HCT116 (cell line): Measurements from ENCODE around the gene ZBED5. TPM values are rescaled to one million over a fixed set of nuclear protein-coding genes. Genes with fewer than 3 reads are reported as not detected.

Experiments used
- ATAC-seq: fragments of 200-7000 bp; cut with Tn5 transposase; 2 replicates; pipeline ENCODE4 v1.9.1; 2020; ENCODE audit warnings: mild to moderate bottlenecking, moderate library complexity
- BruUV-seq: library from RNA; stranded (reverse); fragments of 400-500 nt; replicated peaks from 2 replicates; lab custom pipeline; 2021; lab: Mats Ljungman, UMichigan
- CTCF ChIA-PET: fragments of 300-600 bp; sonication (Branson Sonifier 250); formaldehyde crosslinking; loops from one replicate; lab custom pipeline; 2021; ENCODE audit warnings: antibody characterized with exemption; lab: Charles Lee
- POLR2A ChIA-PET: fragments of 300-600, 350-600 bp; sonication (Branson Sonifier 250); formaldehyde crosslinking; loops from one replicate; lab custom pipeline; 2021; ENCODE audit warnings: antibody characterized with exemption; lab: Charles Lee
- RAD21 ChIA-PET, 2 experiments: fragments of 300-600 bp; sonication (Branson Sonifier 250); formaldehyde crosslinking; loops; one replicate each; lab custom pipeline; 2023; ENCODE audit warnings: low total read pairs in 2 of 2; ENCODE audit not compliant: uncharacterized antibody in 2 of 2, unreplicated experiment in 2 of 2, low non-redundant PET in 1 of 2; lab: Charles Lee
- DNase-seq: peaks from one replicate; pipeline ENCODE4 v3.0.0-alpha.2; 2010; ENCODE audit warnings: low read depth, low spot score
- H2AFZ ChIP-seq: fragments of 200-600 bp; shearing (Covaris generic), sonication (generic); 2 replicates; pipeline ENCODE4 v1.6.1; 2017; ENCODE audit warnings: low read depth, mixed run types, mixed read lengths, antibody characterized with exemption, low read length; ENCODE audit not compliant: poor library complexity, severe bottlenecking
- H3K27ac ChIP-seq: 2 replicates; pipeline ENCODE4 v1.5.1; 2012; ENCODE audit warnings: low read depth, low read length
- H3K27me3 ChIP-seq: fragments of 200-600 bp; sonication (generic); 2 replicates; pipeline ENCODE4 v1.6.1; 2016; ENCODE audit warnings: mixed run types, low read length, mixed read lengths; ENCODE audit not compliant: insufficient read depth
- H3K36me3 ChIP-seq, 2 experiments: fragments of 200-500 bp in 1 of 2; fragments of 200-600 bp in 1 of 2; sonication (Bioruptor generic) in 1 of 2; sonication (generic) in 1 of 2; 2 replicates each; pipeline versions ENCODE4 v1.5.1 to v1.6.1; 2014 to 2016; ENCODE audit warnings: low read length in 2 of 2, inconsistent platforms in 1 of 2, mixed read lengths in 1 of 2, mixed run types in 1 of 2; ENCODE audit not compliant: insufficient read depth in 2 of 2, control insufficient read depth in 1 of 2
- H3K4me1 ChIP-seq, 2 experiments: fragments of 200-600 bp in 1 of 2; sonication (generic) in 1 of 2; 2 replicates each; pipeline versions ENCODE4 v1.5.1 to v1.6.1; 2012 to 2017; ENCODE audit warnings: low read length in 2 of 2, inconsistent platforms in 1 of 2, mild to moderate bottlenecking in 1 of 2, mixed read lengths in 1 of 2, mixed run types in 1 of 2, moderate library complexity in 1 of 2; ENCODE audit not compliant: insufficient read depth in 2 of 2, control insufficient read depth in 1 of 2
- H3K4me2 ChIP-seq: fragments of 200-600 bp; sonication (generic); 2 replicates; pipeline ENCODE4 v1.6.1; 2017; ENCODE audit warnings: mixed run types, low read length, mixed read lengths
- H3K4me3 ChIP-seq, 2 experiments: fragments of 200-600 bp in 1 of 2; sonication (generic) in 1 of 2; replicated peaks in 1 of 2; 2 replicates each; pipeline ENCODE4 v1.5.1; 2011 to 2016; ENCODE audit warnings: low read length in 2 of 2, control low read depth in 1 of 2, low read depth in 1 of 2, mild to moderate bottlenecking in 1 of 2, mixed read lengths in 1 of 2, mixed run types in 1 of 2
- H3K79me2 ChIP-seq: fragments of 200-600 bp; sonication (generic); 2 replicates; pipeline ENCODE4 v1.6.1; 2017; ENCODE audit warnings: mild to moderate bottlenecking, mixed run types, low read length, moderate library complexity, mixed read lengths; ENCODE audit not compliant: insufficient read depth
- H3K9ac ChIP-seq: fragments of 200-600 bp; sonication (generic); 2 replicates; pipeline ENCODE4 v1.6.1; 2016; ENCODE audit warnings: low read length, mixed read lengths
- H3K9me2 ChIP-seq: fragments of 200-600 bp; sonication (generic), shearing (Covaris generic); 2 replicates; pipeline ENCODE4 v1.6.1; 2017; ENCODE audit warnings: mixed run types, mild to moderate bottlenecking, moderate library complexity; ENCODE audit not compliant: insufficient read depth
- H3K9me3 ChIP-seq, 2 experiments: fragments of 200-500 bp in 1 of 2; fragments of 200-600 bp in 1 of 2; sonication (Bioruptor generic) in 1 of 2; sonication (generic) in 1 of 2; 2 replicates each; pipeline ENCODE4 v1.6.1; 2014 to 2017; ENCODE audit warnings: low read length in 2 of 2, mixed read lengths in 2 of 2, inconsistent platforms in 1 of 2, low read depth in 1 of 2, mild to moderate bottlenecking in 1 of 2, mixed run types in 1 of 2, moderate library complexity in 1 of 2; ENCODE audit not compliant: control insufficient read depth in 1 of 2, insufficient read depth in 1 of 2
- H4K20me1 ChIP-seq: fragments of 200-600 bp; sonication (generic), shearing (Covaris generic); 2 replicates; pipeline ENCODE4 v1.6.1; 2017; ENCODE audit warnings: mixed run types, mild to moderate bottlenecking, moderate library complexity; ENCODE audit not compliant: insufficient read depth
- CBX3 ChIP-seq: IDR thresholded peaks from 2 replicates; pipeline ENCODE4 v1.6.1; 2012; ENCODE audit warnings: low read depth
- CEBPB ChIP-seq: IDR thresholded peaks from 2 replicates; pipeline ENCODE4 v1.6.1; 2012; ENCODE audit warnings: low read depth
- EGR1 ChIP-seq: IDR thresholded peaks from 2 replicates; pipeline ENCODE4 v1.6.1; 2012; ENCODE audit warnings: low read depth
- ELF1 ChIP-seq: IDR thresholded peaks from 2 replicates; pipeline ENCODE4 v1.6.1; 2012; ENCODE audit warnings: low read depth, borderline replicate concordance
- EZH2phosphoT487 ChIP-seq: fragments of 200-600 bp; IDR thresholded peaks from 2 replicates; pipeline ENCODE4 v1.6.1; 2018; ENCODE audit warnings: antibody characterized with exemption, borderline replicate concordance
- POLR2A ChIP-seq: IDR thresholded peaks from 2 replicates; pipeline ENCODE4 v1.7.0; 2011; ENCODE audit warnings: borderline replicate concordance; ENCODE audit not compliant: insufficient read depth, insufficient read length; ENCODE audit errors: extremely low read depth
- POLR2AphosphoS5 ChIP-seq: IDR thresholded peaks from 2 replicates; pipeline ENCODE4 v1.6.1; 2011; ENCODE audit warnings: mild to moderate bottlenecking, low read depth, low read length, moderate library complexity
- RAD21 ChIP-seq: IDR thresholded peaks from 2 replicates; pipeline ENCODE4 v1.6.1; 2012; ENCODE audit warnings: low read depth, mild to moderate bottlenecking
- SIN3A ChIP-seq: IDR thresholded peaks from 2 replicates; pipeline ENCODE4 v1.6.1; 2012; ENCODE audit warnings: low read depth
- SP1 ChIP-seq: IDR thresholded peaks from 2 replicates; pipeline ENCODE4 v1.6.1; 2012; ENCODE audit warnings: low read depth
- SRF ChIP-seq: IDR thresholded peaks from 2 replicates; pipeline ENCODE4 v1.6.1; 2012; ENCODE audit warnings: low read depth
- YY1 ChIP-seq: IDR thresholded peaks from 2 replicates; pipeline ENCODE4 v1.6.1; 2011; ENCODE audit warnings: low read length, low read depth, moderate library complexity, mild to moderate bottlenecking; ENCODE audit not compliant: insufficient replicate concordance; ENCODE audit errors: extremely low read depth
- ZFX ChIP-seq: fragments of 450-650 bp; IDR thresholded peaks from 2 replicates; pipeline ENCODE4 v1.6.1; 2017
- ZNF274 ChIP-seq: fragments of 200-500 bp; sonication (Bioruptor generic); IDR thresholded peaks from 2 replicates; pipeline ENCODE4 v1.6.1; 2014; ENCODE audit warnings: mild to moderate bottlenecking, low read depth, low read length, inconsistent platforms
- intact Hi-C: fragments of 100-400 bp; cut with micrococcal nuclease; formaldehyde crosslinking; loops from 2 replicates; pipeline ENCODE4 v1.10.0; 2022
- total RNA-seq: library from RNA; stranded (reverse); gene quantifications from one replicate; pipeline ENCODE4 v1.2.1, GENCODE V29; 2021; ENCODE audit not compliant: unreplicated experiment
- TF ChIP-seq, protein P1 (sequence below): IDR thresholded peaks from 2 replicates; pipeline ENCODE4 v1.6.1; 2012
- TF ChIP-seq, protein P2 (sequence below): IDR thresholded peaks from 2 replicates; pipeline ENCODE4 v1.6.1; 2011; ENCODE audit warnings: mild to moderate bottlenecking, low read length, moderate library complexity; ENCODE audit not compliant: insufficient replicate concordance; ENCODE audit errors: extremely low read depth
- TF ChIP-seq, protein P3 (sequence below), 3 experiments: fragments of 200-600 bp in 1 of 3; sonication (generic) in 1 of 3; IDR thresholded peaks in 2 of 3; conservative IDR thresholded peaks in 1 of 3; 2 replicates each; pipeline ENCODE4 v1.5.1; 2012 to 2017; ENCODE audit warnings: low read depth in 2 of 3, low read length in 2 of 3, antibody characterized with exemption in 1 of 3, borderline replicate concordance in 1 of 3, control low read depth in 1 of 3, mild to moderate bottlenecking in 1 of 3, mixed read lengths in 1 of 3, mixed run types in 1 of 3, moderate library complexity in 1 of 3; ENCODE audit not compliant: insufficient read depth in 1 of 3

The ZBED5 gene
- total RNA-seq, 1 experiment from 2014 or later: 26.8 TPM

DNA sequence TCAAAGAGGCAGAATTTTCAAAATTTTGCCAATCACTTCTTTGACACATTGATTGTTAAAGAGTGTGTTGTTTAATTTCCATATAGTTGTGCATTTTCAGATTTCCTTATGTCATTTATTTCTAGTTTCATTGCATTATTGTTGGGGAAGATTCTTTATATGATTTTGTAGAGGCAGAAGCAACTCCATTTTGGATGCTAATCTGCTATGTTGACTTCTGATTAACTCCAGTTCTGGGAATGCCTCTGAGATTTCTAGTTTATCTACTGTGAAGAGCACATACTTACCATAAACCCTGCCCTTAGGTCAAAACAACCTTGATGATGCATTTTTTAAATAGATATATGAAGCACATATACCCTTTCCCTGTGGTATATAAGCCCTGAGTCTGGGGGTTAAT, 29.5 kb upstream of the ZBED5 start:
- H3K9me3 ChIP-seq: no peaks in the 10 kb centered on the region
- TF ChIP-seq EGR1: no peak
- no peak for TF ChIP-seq YY1
- no peak for TF ChIP-seq SP1
- TF ChIP-seq, protein P1, sequence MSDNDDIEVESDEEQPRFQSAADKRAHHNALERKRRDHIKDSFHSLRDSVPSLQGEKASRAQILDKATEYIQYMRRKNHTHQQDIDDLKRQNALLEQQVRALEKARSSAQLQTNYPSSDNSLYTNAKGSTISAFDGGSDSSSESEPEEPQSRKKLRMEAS: no peak
- no peak for TF ChIP-seq CEBPB
- TF ChIP-seq RAD21: no peak
- TF ChIP-seq, protein P2, sequence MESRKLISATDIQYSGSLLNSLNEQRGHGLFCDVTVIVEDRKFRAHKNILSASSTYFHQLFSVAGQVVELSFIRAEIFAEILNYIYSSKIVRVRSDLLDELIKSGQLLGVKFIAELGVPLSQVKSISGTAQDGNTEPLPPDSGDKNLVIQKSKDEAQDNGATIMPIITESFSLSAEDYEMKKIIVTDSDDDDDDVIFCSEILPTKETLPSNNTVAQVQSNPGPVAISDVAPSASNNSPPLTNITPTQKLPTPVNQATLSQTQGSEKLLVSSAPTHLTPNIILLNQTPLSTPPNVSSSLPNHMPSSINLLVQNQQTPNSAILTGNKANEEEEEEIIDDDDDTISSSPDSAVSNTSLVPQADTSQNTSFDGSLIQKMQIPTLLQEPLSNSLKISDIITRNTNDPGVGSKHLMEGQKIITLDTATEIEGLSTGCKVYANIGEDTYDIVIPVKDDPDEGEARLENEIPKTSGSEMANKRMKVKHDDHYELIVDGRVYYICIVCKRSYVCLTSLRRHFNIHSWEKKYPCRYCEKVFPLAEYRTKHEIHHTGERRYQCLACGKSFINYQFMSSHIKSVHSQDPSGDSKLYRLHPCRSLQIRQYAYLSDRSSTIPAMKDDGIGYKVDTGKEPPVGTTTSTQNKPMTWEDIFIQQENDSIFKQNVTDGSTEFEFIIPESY: no peak
- no peak for TF ChIP-seq ZNF274
- no peak for TF ChIP-seq SRF
- TF ChIP-seq, protein P3, sequence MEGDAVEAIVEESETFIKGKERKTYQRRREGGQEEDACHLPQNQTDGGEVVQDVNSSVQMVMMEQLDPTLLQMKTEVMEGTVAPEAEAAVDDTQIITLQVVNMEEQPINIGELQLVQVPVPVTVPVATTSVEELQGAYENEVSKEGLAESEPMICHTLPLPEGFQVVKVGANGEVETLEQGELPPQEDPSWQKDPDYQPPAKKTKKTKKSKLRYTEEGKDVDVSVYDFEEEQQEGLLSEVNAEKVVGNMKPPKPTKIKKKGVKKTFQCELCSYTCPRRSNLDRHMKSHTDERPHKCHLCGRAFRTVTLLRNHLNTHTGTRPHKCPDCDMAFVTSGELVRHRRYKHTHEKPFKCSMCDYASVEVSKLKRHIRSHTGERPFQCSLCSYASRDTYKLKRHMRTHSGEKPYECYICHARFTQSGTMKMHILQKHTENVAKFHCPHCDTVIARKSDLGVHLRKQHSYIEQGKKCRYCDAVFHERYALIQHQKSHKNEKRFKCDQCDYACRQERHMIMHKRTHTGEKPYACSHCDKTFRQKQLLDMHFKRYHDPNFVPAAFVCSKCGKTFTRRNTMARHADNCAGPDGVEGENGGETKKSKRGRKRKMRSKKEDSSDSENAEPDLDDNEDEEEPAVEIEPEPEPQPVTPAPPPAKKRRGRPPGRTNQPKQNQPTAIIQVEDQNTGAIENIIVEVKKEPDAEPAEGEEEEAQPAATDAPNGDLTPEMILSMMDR (IDR thresholded peaks at IDR 0.05 in 2 of 3, conservative IDR thresholded peaks at IDR 0.05 in 1 of 3; ENCODE audit: borderline replicate concordance in 1 of 3, insufficient read depth in 1 of 3, low read depth in 2 of 3, low read length in 2 of 3): no peak
- no peak for TF ChIP-seq SIN3A
- no peak for TF ChIP-seq EZH2phosphoT487
- no peak for TF ChIP-seq ZFX
- no peak for TF ChIP-seq CBX3
- no peak for TF ChIP-seq ELF1
- no peak for TF ChIP-seq POLR2AphosphoS5
- no peak for TF ChIP-seq POLR2A
- no peak overlapping the region for H3K9ac ChIP-seq
- H3K4me1 ChIP-seq: peaks cover 3 to 20% of the 10 kb centered on the region in 2 experiments; a peak in 3 of 4 replicates
- no peak overlapping the region for H2AFZ ChIP-seq
- H3K4me2 ChIP-seq: no peak overlapping the region
- no peak for DNase-seq
- H4K20me1 ChIP-seq: no peaks in the 10 kb centered on the region
- no peak overlapping the region for H3K27ac ChIP-seq
- intact Hi-C loops: no loop called here
- no peaks in the 10 kb centered on the region for H3K27me3 ChIP-seq
- BruUV-seq: no TSS peak
- H3K9me2 ChIP-seq: no peaks in the 10 kb centered on the region
- no peak overlapping the region for H3K4me3 ChIP-seq
- no peaks in the 10 kb centered on the region for H3K79me2 ChIP-seq
- ChIA-PET POLR2A (interaction anchor here (1.5 to 2.0 kb wide), 2 partner anchors 29 to 78 kb away, joined by 6 read pairs; partner anchors contain the start of genes EIF4G2 and ZBED5), RAD21 (no interaction called here), CTCF (interaction anchor here (1.6 kb wide), 1 partner anchor 9 kb away, joined by 5 read pairs; no protein-coding TSS in a partner anchor)
- no peaks in the 10 kb centered on the region for H3K36me3 ChIP-seq
- ATAC-seq: no peak
